Dedifferentiated amniotic fluid mesenchymal stem cell (primary cell): ENCODE data around the gene CARMIL1.

Experiments
- DNase-seq: peaks from one replicate; pipeline ENCODE4 v3.0.0-alpha.2; 2016; ENCODE audit errors: extremely low spot score

The CARMIL1 gene

GRCh38 chr6:25506020-25506419 is 226.8 kb downstream of the CARMIL1 start:
- DNase-seq, result no peak

- DNase-seq, result no peak
These were observed 228.9 kb downstream of the CARMIL1 start for GRCh38 chr6:25508051-25508450.

GRCh38 chr6:25511376-25511775 is 232.2 kb downstream of the CARMIL1 start:
- peak; percentile 36 for DNase-seq

GRCh38 chr6:25512560-25512959 is 233.4 kb downstream of the CARMIL1 start:
- no peak for DNase-seq

GRCh38 chr6:25519856-25520255 is 240.7 kb downstream of the CARMIL1 start:
- no peak for DNase-seq

GRCh38 chr6:25524542-25524941 is 245.4 kb downstream of the CARMIL1 start:
- DNase-seq, result no peak

- DNase-seq, result no peak
These were observed 245.9 kb downstream of the CARMIL1 start for GRCh38 chr6:25525078-25525477.

- DNase-seq, result no peak
These were observed 255.9 kb downstream of the CARMIL1 start for GRCh38 chr6:25534942-25535631.

- no peak for DNase-seq
These were observed 256.6 kb downstream of the CARMIL1 start for GRCh38 chr6:25535632-25536225.

- no peak for DNase-seq
These were observed 257.6 kb downstream of the CARMIL1 start for GRCh38 chr6:25536781-25537180.

GRCh38 chr6:25537349-25538018 is 258.3 kb downstream of the CARMIL1 start:
- no peak for DNase-seq

- no peak for DNase-seq
These were observed 262.1 kb downstream of the CARMIL1 start for GRCh38 chr6:25541228-25541627.

- DNase-seq, result no peak
These were observed 264.1 kb downstream of the CARMIL1 start for GRCh38 chr6:25542984-25543910.

GRCh38 chr6:25544833-25545232 is 265.7 kb downstream of the CARMIL1 start:
- DNase-seq, result no peak

GRCh38 chr6:25547797-25548196 is 268.6 kb downstream of the CARMIL1 start:
- DNase-seq, result no peak

- no peak for DNase-seq
These were observed 269.3 kb downstream of the CARMIL1 start for GRCh38 chr6:25548451-25548850.

GRCh38 chr6:25550631-25551030 is 271.5 kb downstream of the CARMIL1 start:
- no peak for DNase-seq

- DNase-seq, result no peak
These were observed 274.3 kb downstream of the CARMIL1 start for GRCh38 chr6:25553502-25553901.

GRCh38 chr6:25555188-25555587 is 276.0 kb downstream of the CARMIL1 start:
- no peak for DNase-seq

GRCh38 chr6:25556516-25556915 is 277.3 kb downstream of the CARMIL1 start:
- peak; percentile 73 for DNase-seq

GRCh38 chr6:25558155-25558817 is 279.1 kb downstream of the CARMIL1 start:
- DNase-seq, result no peak
